Liver (tissue), 9 donors: ENCODE results near the gene BCAN. TPM values are rescaled to one million over a fixed set of nuclear protein-coding genes. Genes with fewer than 3 reads are reported as not detected.

Source experiments
- DNase-seq: peaks from one replicate; pipeline ENCODE4 v3.0.0-alpha.2; 2017; ENCODE audit warnings: low spot score
- H3K27ac ChIP-seq, 2 donors: one replicate each; pipeline ENCODE4 v1.7.0; 2013; ENCODE audit warnings: inconsistent platforms in 2 of 2, low read length in 2 of 2, control low read depth in 1 of 2, low read depth in 1 of 2, mild to moderate bottlenecking in 1 of 2
- H3K27me3 ChIP-seq, 4 donors: one replicate each; pipeline versions ENCODE4 v1.6.1 to v1.7.0; 2013; ENCODE audit warnings: low read length in 3 of 4, inconsistent platforms in 1 of 4, mild to moderate bottlenecking in 1 of 4, moderate library complexity in 1 of 4; ENCODE audit not compliant: control insufficient read depth in 4 of 4, insufficient read depth in 4 of 4
- H3K36me3 ChIP-seq, 4 donors: one replicate each; pipeline versions ENCODE4 v1.6.1 to v1.7.0; 2013; ENCODE audit warnings: low read length in 3 of 4, mild to moderate bottlenecking in 3 of 4, low read depth in 1 of 4, moderate library complexity in 1 of 4; ENCODE audit not compliant: control insufficient read depth in 4 of 4, insufficient read depth in 3 of 4
- H3K4me1 ChIP-seq, 4 donors: one replicate each; pipeline versions ENCODE4 v1.6.1 to v1.7.0; 2013; ENCODE audit warnings: low read length in 3 of 4, mild to moderate bottlenecking in 3 of 4, moderate library complexity in 1 of 4; ENCODE audit not compliant: control insufficient read depth in 4 of 4, insufficient read depth in 4 of 4
- H3K4me3 ChIP-seq, 3 donors: one replicate each; pipeline versions ENCODE4 v1.6.1 to v1.7.0; 2013; ENCODE audit warnings: low read length in 3 of 3, control low read depth in 1 of 3, low read depth in 1 of 3, mild to moderate bottlenecking in 1 of 3
- H3K9ac ChIP-seq, 2 donors: one replicate each; pipeline ENCODE4 v1.7.0; 2013; ENCODE audit warnings: low read length in 2 of 2, mild to moderate bottlenecking in 2 of 2, moderate library complexity in 2 of 2, control low read depth in 1 of 2, low read depth in 1 of 2
- H3K9me3 ChIP-seq, 4 donors: one replicate each; pipeline versions ENCODE4 v1.6.1 to v1.7.0; 2013; ENCODE audit warnings: low read length in 3 of 4; ENCODE audit not compliant: control insufficient read depth in 4 of 4
- EGR1 ChIP-seq, 2 donors: IDR thresholded peaks; 2 replicates each; pipeline ENCODE4 v1.6.1; 2016 to 2018; ENCODE audit warnings: antibody characterized with exemption in 2 of 2, low read depth in 2 of 2
- FOXA1 ChIP-seq: IDR thresholded peaks from 2 replicates; pipeline ENCODE4 v1.6.1; 2016; ENCODE audit warnings: antibody characterized with exemption
- FOXA2 ChIP-seq: IDR thresholded peaks from 2 replicates; pipeline ENCODE4 v1.6.1; 2016; ENCODE audit warnings: antibody characterized with exemption
- HNF4A ChIP-seq, 2 donors: conservative IDR thresholded peaks; 2 replicates each; pipeline ENCODE4 v1.6.1; 2016; ENCODE audit warnings: antibody characterized with exemption in 2 of 2, mild to moderate bottlenecking in 2 of 2
- HNF4G ChIP-seq: IDR thresholded peaks from 2 replicates; pipeline ENCODE4 v1.6.1; 2016; ENCODE audit warnings: antibody characterized with exemption
- JUND ChIP-seq, 2 donors: IDR thresholded peaks; 2 replicates each; pipeline ENCODE4 v1.6.1; 2016; ENCODE audit warnings: antibody characterized with exemption in 2 of 2
- NR2F2 ChIP-seq: IDR thresholded peaks from 2 replicates; pipeline ENCODE4 v1.6.1; 2016; ENCODE audit warnings: antibody characterized with exemption
- RAD21 ChIP-seq, 2 donors: IDR thresholded peaks; 2 replicates each; pipeline ENCODE4 v1.6.1; 2016; ENCODE audit warnings: antibody characterized with exemption in 2 of 2, mild to moderate bottlenecking in 2 of 2
- RXRA ChIP-seq, 2 donors: IDR thresholded peaks; 2 replicates each; pipeline ENCODE4 v1.6.1; 2017 to 2018; ENCODE audit warnings: antibody characterized with exemption in 2 of 2, mild to moderate bottlenecking in 1 of 2
- SP1 ChIP-seq: IDR thresholded peaks from 2 replicates; pipeline ENCODE4 v1.6.1; 2018; ENCODE audit warnings: antibody characterized with exemption, mild to moderate bottlenecking
- TAF1 ChIP-seq: conservative IDR thresholded peaks from 2 replicates; pipeline ENCODE4 v1.6.1; 2016; ENCODE audit warnings: antibody characterized with exemption, mild to moderate bottlenecking
- YY1 ChIP-seq: IDR thresholded peaks from 2 replicates; pipeline ENCODE4 v1.6.1; 2016; ENCODE audit warnings: antibody characterized with exemption, mild to moderate bottlenecking
- WGBS: extraction: QIAGEN DNeasy Blood & Tissue Kit; methylation state at CpG from one replicate; pipeline ENCODE4 v1.1.7; 2013; 5-methylcytosine and 5-hydroxymethylcytosine counted together
- polyA plus RNA-seq, 2 donors: library from polyadenylated mRNA; stranded (reverse) in 1 of 2; unstranded in 1 of 2; fragments of 200-250 nt in 1 of 2; fragments of >200 nt in 1 of 2; fragmentation: Nextera tagmentation in 1 of 2; extraction: Ambion mirVana in 1 of 2; gene quantifications; one replicate each; pipeline versions ENCODE4 v1.2.1 to v1.2.3, GENCODE V29; 2013 to 2015
- total RNA-seq, 2 donors: library from RNA; depleted of rRNA; stranded (reverse); fragments of >200 nt; gene quantifications; one replicate each; pipeline ENCODE4 v1.2.3, GENCODE V29; 2014
- TF ChIP-seq, protein P1 (sequence below): IDR thresholded peaks from 2 replicates; pipeline ENCODE4 v1.6.1; 2016; ENCODE audit warnings: antibody characterized with exemption
- TF ChIP-seq, protein P2 (sequence below): fragments of 150-350 bp; IDR thresholded peaks from 2 replicates; pipeline ENCODE4 v1.5.1; 2017; ENCODE audit warnings: improper control_type of control experiment, low read depth, low read length; ENCODE audit not compliant: missing input control
- TF ChIP-seq, protein P3 (sequence below): IDR thresholded peaks from 2 replicates; pipeline ENCODE4 v1.6.1; 2016; ENCODE audit warnings: antibody characterized with exemption
- TF ChIP-seq, protein P4 (sequence below): IDR thresholded peaks from 2 replicates; pipeline ENCODE4 v1.6.1; 2016; ENCODE audit warnings: antibody characterized with exemption, mild to moderate bottlenecking
- donor health status: healthy.
- donor health status: healthy.
- donor health status: healthy.
- donor health status: healthy.
- donor health status: healthy.

BCAN gene
- total and polyA plus RNA-seq, 4 donors, result 0.02 TPM; not detected in 3

DNA sequence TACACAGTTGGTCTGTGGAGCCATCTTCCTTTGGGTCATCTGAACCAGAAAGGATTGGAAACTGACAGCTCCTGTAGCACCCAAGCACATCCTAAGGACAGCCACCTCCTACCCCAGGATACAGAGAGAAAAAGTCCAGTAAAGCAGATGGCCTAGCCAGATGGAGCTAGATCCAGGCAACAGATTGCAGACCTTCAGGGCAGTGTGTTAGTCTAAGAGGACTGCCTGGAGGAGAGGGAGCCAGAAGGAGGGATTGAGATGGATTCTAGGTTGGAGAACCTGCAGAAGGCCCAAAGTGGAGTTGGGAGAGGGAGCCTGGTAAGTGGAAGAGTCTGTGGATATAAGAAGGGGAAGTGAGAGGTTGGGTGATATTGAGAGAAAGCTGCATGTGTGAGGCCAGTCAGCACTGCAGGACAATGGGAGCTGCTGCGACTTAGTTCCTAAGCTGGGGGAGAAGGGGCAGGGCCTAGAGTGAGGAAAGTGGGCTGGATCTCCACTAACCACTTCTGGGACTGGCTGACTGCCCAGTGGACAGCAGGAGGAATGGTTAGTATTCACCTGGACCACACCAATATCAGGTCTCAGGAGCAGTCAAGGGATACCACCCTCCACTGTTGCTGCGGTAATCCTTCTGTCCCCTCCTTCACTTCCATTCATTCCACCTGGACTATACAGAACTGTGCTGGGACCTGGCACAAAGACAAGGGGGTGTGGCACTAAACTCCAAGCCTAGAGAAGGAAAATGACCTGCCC lies 13.4 kb downstream of the BCAN start:
- Histone ChIP-seq H3K9me3 (no peaks in the 10 kb centered on the region), H3K9ac (no peak overlapping the region), H3K36me3 (no peaks in the 10 kb centered on the region), H3K27ac (no peak overlapping the region), H3K4me1 (peaks cover 0 to 15% (median 11%) of the 10 kb centered on the region in 4 donors), H3K4me3 (no peak overlapping the region), H3K27me3 (peaks cover 0 to 13% (median 5%) of the 10 kb centered on the region in 4 donors)
- TF ChIP-seq JUND (IDR thresholded peaks at IDR 0.05) (no peak), FOXA2 (no peak), TAF1 (no peak), HNF4G (no peak), EGR1 (IDR thresholded peaks at IDR 0.05; ENCODE audit: low read depth in 2 of 2) (no peak), YY1 (no peak), SP1 (no peak), NR2F2 (no peak), HNF4A (conservative IDR thresholded peaks at IDR 0.05) (no peak), RAD21 (IDR thresholded peaks at IDR 0.05) (no peak), RXRA (IDR thresholded peaks at IDR 0.05) (no peak), FOXA1 (no peak)
- TF ChIP-seq, protein P1, sequence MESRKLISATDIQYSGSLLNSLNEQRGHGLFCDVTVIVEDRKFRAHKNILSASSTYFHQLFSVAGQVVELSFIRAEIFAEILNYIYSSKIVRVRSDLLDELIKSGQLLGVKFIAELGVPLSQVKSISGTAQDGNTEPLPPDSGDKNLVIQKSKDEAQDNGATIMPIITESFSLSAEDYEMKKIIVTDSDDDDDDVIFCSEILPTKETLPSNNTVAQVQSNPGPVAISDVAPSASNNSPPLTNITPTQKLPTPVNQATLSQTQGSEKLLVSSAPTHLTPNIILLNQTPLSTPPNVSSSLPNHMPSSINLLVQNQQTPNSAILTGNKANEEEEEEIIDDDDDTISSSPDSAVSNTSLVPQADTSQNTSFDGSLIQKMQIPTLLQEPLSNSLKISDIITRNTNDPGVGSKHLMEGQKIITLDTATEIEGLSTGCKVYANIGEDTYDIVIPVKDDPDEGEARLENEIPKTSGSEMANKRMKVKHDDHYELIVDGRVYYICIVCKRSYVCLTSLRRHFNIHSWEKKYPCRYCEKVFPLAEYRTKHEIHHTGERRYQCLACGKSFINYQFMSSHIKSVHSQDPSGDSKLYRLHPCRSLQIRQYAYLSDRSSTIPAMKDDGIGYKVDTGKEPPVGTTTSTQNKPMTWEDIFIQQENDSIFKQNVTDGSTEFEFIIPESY, result no peak
- TF ChIP-seq, protein P2, sequence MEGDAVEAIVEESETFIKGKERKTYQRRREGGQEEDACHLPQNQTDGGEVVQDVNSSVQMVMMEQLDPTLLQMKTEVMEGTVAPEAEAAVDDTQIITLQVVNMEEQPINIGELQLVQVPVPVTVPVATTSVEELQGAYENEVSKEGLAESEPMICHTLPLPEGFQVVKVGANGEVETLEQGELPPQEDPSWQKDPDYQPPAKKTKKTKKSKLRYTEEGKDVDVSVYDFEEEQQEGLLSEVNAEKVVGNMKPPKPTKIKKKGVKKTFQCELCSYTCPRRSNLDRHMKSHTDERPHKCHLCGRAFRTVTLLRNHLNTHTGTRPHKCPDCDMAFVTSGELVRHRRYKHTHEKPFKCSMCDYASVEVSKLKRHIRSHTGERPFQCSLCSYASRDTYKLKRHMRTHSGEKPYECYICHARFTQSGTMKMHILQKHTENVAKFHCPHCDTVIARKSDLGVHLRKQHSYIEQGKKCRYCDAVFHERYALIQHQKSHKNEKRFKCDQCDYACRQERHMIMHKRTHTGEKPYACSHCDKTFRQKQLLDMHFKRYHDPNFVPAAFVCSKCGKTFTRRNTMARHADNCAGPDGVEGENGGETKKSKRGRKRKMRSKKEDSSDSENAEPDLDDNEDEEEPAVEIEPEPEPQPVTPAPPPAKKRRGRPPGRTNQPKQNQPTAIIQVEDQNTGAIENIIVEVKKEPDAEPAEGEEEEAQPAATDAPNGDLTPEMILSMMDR, result no peak
- TF ChIP-seq, protein P3, sequence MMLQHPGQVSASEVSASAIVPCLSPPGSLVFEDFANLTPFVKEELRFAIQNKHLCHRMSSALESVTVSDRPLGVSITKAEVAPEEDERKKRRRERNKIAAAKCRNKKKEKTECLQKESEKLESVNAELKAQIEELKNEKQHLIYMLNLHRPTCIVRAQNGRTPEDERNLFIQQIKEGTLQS, result no peak
- TF ChIP-seq, protein P4, sequence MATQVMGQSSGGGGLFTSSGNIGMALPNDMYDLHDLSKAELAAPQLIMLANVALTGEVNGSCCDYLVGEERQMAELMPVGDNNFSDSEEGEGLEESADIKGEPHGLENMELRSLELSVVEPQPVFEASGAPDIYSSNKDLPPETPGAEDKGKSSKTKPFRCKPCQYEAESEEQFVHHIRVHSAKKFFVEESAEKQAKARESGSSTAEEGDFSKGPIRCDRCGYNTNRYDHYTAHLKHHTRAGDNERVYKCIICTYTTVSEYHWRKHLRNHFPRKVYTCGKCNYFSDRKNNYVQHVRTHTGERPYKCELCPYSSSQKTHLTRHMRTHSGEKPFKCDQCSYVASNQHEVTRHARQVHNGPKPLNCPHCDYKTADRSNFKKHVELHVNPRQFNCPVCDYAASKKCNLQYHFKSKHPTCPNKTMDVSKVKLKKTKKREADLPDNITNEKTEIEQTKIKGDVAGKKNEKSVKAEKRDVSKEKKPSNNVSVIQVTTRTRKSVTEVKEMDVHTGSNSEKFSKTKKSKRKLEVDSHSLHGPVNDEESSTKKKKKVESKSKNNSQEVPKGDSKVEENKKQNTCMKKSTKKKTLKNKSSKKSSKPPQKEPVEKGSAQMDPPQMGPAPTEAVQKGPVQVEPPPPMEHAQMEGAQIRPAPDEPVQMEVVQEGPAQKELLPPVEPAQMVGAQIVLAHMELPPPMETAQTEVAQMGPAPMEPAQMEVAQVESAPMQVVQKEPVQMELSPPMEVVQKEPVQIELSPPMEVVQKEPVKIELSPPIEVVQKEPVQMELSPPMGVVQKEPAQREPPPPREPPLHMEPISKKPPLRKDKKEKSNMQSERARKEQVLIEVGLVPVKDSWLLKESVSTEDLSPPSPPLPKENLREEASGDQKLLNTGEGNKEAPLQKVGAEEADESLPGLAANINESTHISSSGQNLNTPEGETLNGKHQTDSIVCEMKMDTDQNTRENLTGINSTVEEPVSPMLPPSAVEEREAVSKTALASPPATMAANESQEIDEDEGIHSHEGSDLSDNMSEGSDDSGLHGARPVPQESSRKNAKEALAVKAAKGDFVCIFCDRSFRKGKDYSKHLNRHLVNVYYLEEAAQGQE, result no peak
- 61% methylated on average over 2 of the region's 2 CpGs for WGBS
- no peak for DNase-seq
